Measurements from ENCODE around the gene ZNF324B. TPM values are rescaled to one million over a fixed set of nuclear protein-coding genes. Genes with fewer than 3 reads are reported as not detected.

The ZNF324B gene
- total RNA-seq (15.0 and 17.4 TPM in 2 replicates), polyA plus RNA-seq (4.7 and 5.6 TPM in 2 replicates), polyA minus RNA-seq (16.5 and 18.8 TPM in 2 replicates)
- total RNA-seq (2013) = 8.2 TPM

DNA sequence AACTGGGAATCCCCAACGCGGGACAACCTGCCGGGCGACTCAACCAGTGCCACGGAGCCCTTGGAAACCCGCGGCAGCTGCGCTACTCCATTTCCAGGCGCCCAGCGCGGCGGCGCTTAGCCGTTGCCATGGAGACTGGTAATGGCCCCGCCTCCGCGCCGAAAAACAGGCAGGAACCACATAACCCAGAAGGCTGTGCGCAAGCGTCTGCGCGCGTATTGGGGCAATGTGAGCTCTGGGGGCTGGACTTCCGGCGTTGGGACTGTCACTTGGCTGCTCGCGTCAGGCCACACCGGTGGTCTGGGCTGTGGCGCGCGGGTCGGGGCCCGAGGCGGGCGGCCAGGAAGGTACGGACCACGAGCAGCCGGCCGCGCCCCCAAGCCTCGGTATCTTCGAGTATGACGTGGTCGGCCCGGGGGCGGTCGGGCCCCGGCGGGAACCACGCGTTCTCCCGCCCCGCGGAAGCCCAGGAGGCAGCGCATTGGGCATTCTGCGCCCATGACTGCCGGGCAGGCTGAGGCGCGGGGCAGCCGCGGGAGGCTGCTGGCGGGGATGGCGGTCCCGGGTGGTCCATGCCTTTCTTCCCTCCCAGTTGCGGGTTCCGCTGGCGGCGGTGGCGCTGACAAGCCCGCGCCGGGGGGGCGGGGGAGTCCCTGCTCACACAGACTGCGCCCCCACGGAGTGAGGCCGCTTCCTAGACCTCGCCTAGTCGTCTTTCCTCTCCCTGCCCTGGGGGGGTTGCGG, at the start of gene ZNF324B:
Gene ZNF324B (plus strand): TSS at position 265 of the 744 bp plus-strand sequence. CDS start 2,080 bp downstream, outside the sequence.
- H3K4me3 Mint-ChIP-seq = peak within 1 kb of the TSS; percentile 93

More for the DNA sequence above, at the start of gene ZNF324B:
- peak within 1 kb of the TSS; percentile 92 for H2AFZ ChIP-seq (ENCODE audit: insufficient read depth, low read depth, low read length, poor library complexity, severe bottlenecking)
- intact Hi-C loops (cut with micrococcal nuclease) = loop anchor here (1.0 to 5.0 kb wide), 10 partner anchors 11 to 146 kb away; partner anchors contain the start of genes ERVK3-1, MZF1, RPS5 and ZNF132
- peaks cover 3 to 13% (median 6%) of the 10 kb centered on the region in 3 donors for H3K9me3 ChIP-seq (ENCODE audit: control extremely low read depth in 1 of 3, control insufficient read depth in 2 of 3, insufficient read depth in 1 of 3, low read length in 2 of 3)
- peaks cover 0 to 24% (median 2%) of the 10 kb centered on the region in 4 experiments for H3K27me3 ChIP-seq (replicated peaks in 1 of 4; ENCODE audit: control extremely low read depth in 1 of 4, control insufficient read depth in 3 of 4, insufficient read depth in 4 of 4, low read length in 3 of 4)
- H3K4me1 Mint-ChIP-seq = peaks cover 20% of the 10 kb centered on the region
- WGBS (ENCODE audit: insufficient coverage) = under 1% methylated on average over 70 of the region's 79 CpGs
- ChIA-PET POLR2A (interaction anchor here (0.5 to 1.9 kb wide), 4 partner anchors 12 to 130 kb away, joined by 3 to 10 read pairs (median 8); partner anchors contain the start of genes ZBTB45 and ZNF132), CTCF (interaction anchor here (1.2 kb wide), 1 partner anchor 43 kb away, joined by 5 read pairs; the partner anchor contains the start of gene ZNF584)
- H3K27ac ChIP-seq (ENCODE audit: low read length in 2 of 2) = peak within 1 kb of the TSS in 1 of 2 donors; percentile 66
- DNase-seq (peak; percentile 97), ATAC-seq (ENCODE audit: low read depth) (peak; percentile 97)
- no peak for TF ChIP-seq EZH2 (IDR thresholded peaks at IDR 0.05; ENCODE audit: borderline replicate concordance, insufficient read depth, low read depth, low read length, poor library complexity, severe bottlenecking)
- TF ChIP-seq, protein P1, sequence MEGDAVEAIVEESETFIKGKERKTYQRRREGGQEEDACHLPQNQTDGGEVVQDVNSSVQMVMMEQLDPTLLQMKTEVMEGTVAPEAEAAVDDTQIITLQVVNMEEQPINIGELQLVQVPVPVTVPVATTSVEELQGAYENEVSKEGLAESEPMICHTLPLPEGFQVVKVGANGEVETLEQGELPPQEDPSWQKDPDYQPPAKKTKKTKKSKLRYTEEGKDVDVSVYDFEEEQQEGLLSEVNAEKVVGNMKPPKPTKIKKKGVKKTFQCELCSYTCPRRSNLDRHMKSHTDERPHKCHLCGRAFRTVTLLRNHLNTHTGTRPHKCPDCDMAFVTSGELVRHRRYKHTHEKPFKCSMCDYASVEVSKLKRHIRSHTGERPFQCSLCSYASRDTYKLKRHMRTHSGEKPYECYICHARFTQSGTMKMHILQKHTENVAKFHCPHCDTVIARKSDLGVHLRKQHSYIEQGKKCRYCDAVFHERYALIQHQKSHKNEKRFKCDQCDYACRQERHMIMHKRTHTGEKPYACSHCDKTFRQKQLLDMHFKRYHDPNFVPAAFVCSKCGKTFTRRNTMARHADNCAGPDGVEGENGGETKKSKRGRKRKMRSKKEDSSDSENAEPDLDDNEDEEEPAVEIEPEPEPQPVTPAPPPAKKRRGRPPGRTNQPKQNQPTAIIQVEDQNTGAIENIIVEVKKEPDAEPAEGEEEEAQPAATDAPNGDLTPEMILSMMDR (IDR thresholded peaks at IDR 0.05) = no peak
- peaks cover 6% of the 10 kb centered on the region for H3K79me2 ChIP-seq (ENCODE audit: control insufficient read depth, insufficient read depth, low read length)
- peaks cover 0 to 8% of the 10 kb centered on the region in 2 experiments for H3K36me3 ChIP-seq (replicated peaks in 1 of 2; ENCODE audit: control extremely low read depth in 1 of 2, control insufficient read depth in 1 of 2, extremely low read depth in 1 of 2, insufficient read depth in 2 of 2, low read length in 1 of 2)
- peak within 1 kb of the TSS; percentile 82 for H3K9ac ChIP-seq (ENCODE audit: low read length)
- peak within 1 kb of the TSS; percentile 93 for H3K4me2 ChIP-seq (replicated peaks; ENCODE audit: low read depth, low read length, poor library complexity, severe bottlenecking)
- H3K4me3 ChIP-seq (ENCODE audit: control extremely low read depth in 1 of 5, extremely low read depth in 1 of 5, insufficient read depth in 1 of 5, low read depth in 2 of 5, low read length in 4 of 5) = peak within 1 kb of the TSS; percentile 55 to 81 (median 73)
- peaks cover 13% of the 10 kb centered on the region for H3K27me3 Mint-ChIP-seq
- no peaks in the 10 kb centered on the region for H4K20me1 ChIP-seq (ENCODE audit: control insufficient read depth, insufficient read depth, low read length, poor library complexity, severe bottlenecking)
- H3K9me3 Mint-ChIP-seq (ENCODE audit: insufficient read depth) = peaks cover 5% of the 10 kb centered on the region
- H3K4me1 ChIP-seq (ENCODE audit: control insufficient read depth in 2 of 2, insufficient read depth in 2 of 2, low read length in 2 of 2) = peaks cover 5 to 12% of the 10 kb centered on the region in 2 donors
- H3K27ac Mint-ChIP-seq = peak within 1 kb of the TSS; percentile 85

All from B cell (primary cell).